GM12878 (cell line): ENCODE data around the gene PGBD4. TPM values are rescaled to one million over a fixed set of nuclear protein-coding genes. Genes with fewer than 3 reads are reported as not detected.

ENCODE experiments used
- ATAC-seq: fragments of 200-7000 bp; cut with Tn5 transposase; 3 replicates; pipeline ENCODE4 v1.9.1; 2020; ENCODE audit warnings: mild to moderate bottlenecking, moderate library complexity
- BruUV-seq: library from RNA; stranded (reverse); fragments of 400-500 nt; replicated peaks from 2 replicates; lab custom pipeline; 2021; lab: Mats Ljungman, UMichigan
- CTCF ChIA-PET: fragments of 300-600 bp; sonication (Branson Sonifier 250); formaldehyde crosslinking; extraction: SDS; loops from one replicate; lab custom pipeline; 2021; ENCODE audit warnings: inconsistent platforms; lab: Yijun Ruan, JAX
- POLR2A ChIA-PET: fragments of 350-600 bp; formaldehyde crosslinking; extraction: SDS; loops from one replicate; lab custom pipeline; 2021; ENCODE audit warnings: inconsistent platforms; lab: Charles Lee
- RAD21 ChIA-PET: fragments of 300-600 bp; sonication (Branson Sonifier 250); formaldehyde crosslinking; loops from one replicate; lab custom pipeline; 2023; ENCODE audit warnings: antibody characterized with exemption; ENCODE audit not compliant: unreplicated experiment; lab: Charles Lee
- SMC1A ChIA-PET: fragments of 300-600 bp; sonication (Branson Sonifier 250); formaldehyde crosslinking; loops from one replicate; lab custom pipeline; 2023; ENCODE audit not compliant: unreplicated experiment, uncharacterized antibody; lab: Charles Lee
- DNase-seq: peaks from one replicate; pipeline ENCODE4 v3.0.0-alpha.2; 2011; ENCODE audit warnings: low read depth, low spot score
- FAIRE-seq: peaks from 3 replicates; lab custom pipeline; 2011; peaks lifted over from hg19 to GRCh38; lab: Jason Lieb, UNC
- H2AFZ ChIP-seq: 2 replicates; pipeline ENCODE4 v1.6.0; 2011; ENCODE audit warnings: low read depth, low read length, control low read depth; ENCODE audit not compliant: control insufficient read depth
- H3K27ac ChIP-seq: 2 replicates; pipeline ENCODE4 v1.5.1; 2011; ENCODE audit warnings: control low read depth; ENCODE audit not compliant: control insufficient read depth, insufficient read depth
- H3K27me3 ChIP-seq, 2 experiments: replicated peaks in 1 of 2; 2 replicates each; pipeline versions ENCODE4 v1.6.0 to v1.6.1; 2011; ENCODE audit warnings: low read length in 1 of 2; ENCODE audit not compliant: control insufficient read depth in 2 of 2, insufficient read depth in 2 of 2
- H3K36me3 ChIP-seq, 2 experiments: 2 replicates each; pipeline ENCODE4 v1.5.1; 2011; ENCODE audit warnings: low read length in 1 of 2; ENCODE audit not compliant: control insufficient read depth in 2 of 2, insufficient read depth in 2 of 2
- H3K4me1 ChIP-seq: 2 replicates; pipeline ENCODE4 v1.6.1; 2011; ENCODE audit warnings: mild to moderate bottlenecking, low read length, moderate library complexity, mixed read lengths; ENCODE audit not compliant: control insufficient read depth, insufficient read depth
- H3K4me2 ChIP-seq: 2 replicates; pipeline ENCODE4 v1.6.0; 2011; ENCODE audit warnings: control low read depth; ENCODE audit not compliant: control insufficient read depth, insufficient read depth
- H3K4me3 ChIP-seq: fragments of 200-600 bp; sonication (generic); 2 replicates; pipeline ENCODE4 v1.5.1; 2016
- H3K79me2 ChIP-seq: 2 replicates; pipeline ENCODE4 v1.6.0; 2011; ENCODE audit warnings: low read length; ENCODE audit not compliant: control insufficient read depth, insufficient read depth
- H3K9ac ChIP-seq: 2 replicates; pipeline ENCODE4 v1.8.0; 2011; ENCODE audit warnings: low read length, control low read depth, mixed read lengths; ENCODE audit not compliant: control insufficient read depth, insufficient read depth
- H3K9me3 ChIP-seq: replicated peaks from 3 replicates; pipeline ENCODE4 v1.5.1; 2011; ENCODE audit warnings: mild to moderate bottlenecking, low read length; ENCODE audit not compliant: control insufficient read depth, insufficient read depth
- H4K20me1 ChIP-seq: 2 replicates; pipeline ENCODE4 v1.6.0; 2011; ENCODE audit not compliant: control insufficient read depth, insufficient read depth
- BHLHE40 ChIP-seq, 2 experiments: fragments of 450-650 bp in 1 of 2; IDR thresholded peaks; 2 replicates each; pipeline ENCODE4 v1.6.1; 2011 to 2017; ENCODE audit warnings: low read depth in 2 of 2, borderline replicate concordance in 1 of 2, improper control_type of control experiment in 1 of 2, low read length in 1 of 2, mild to moderate bottlenecking in 1 of 2
- EED ChIP-seq: sonication (generic); IDR thresholded peaks from 2 replicates; pipeline ENCODE4 v1.6.1; 2016; ENCODE audit warnings: antibody characterized with exemption, low read depth
- HDAC2 ChIP-seq: fragments of 200-600 bp; sonication (generic); IDR thresholded peaks from 2 replicates; pipeline ENCODE4 v1.6.1; 2017
- RB1 ChIP-seq: fragments of 450-650 bp; formaldehyde crosslinking; IDR thresholded peaks from 2 replicates; pipeline ENCODE4 v1.6.1; 2017; ENCODE audit warnings: mild to moderate bottlenecking, borderline replicate concordance
- RBBP5 ChIP-seq: fragments of 200-600 bp; sonication (generic); conservative IDR thresholded peaks from 2 replicates; pipeline ENCODE4 v1.6.1; 2016
- SMAD1 ChIP-seq: fragments of 450-650 bp; IDR thresholded peaks from 2 replicates; pipeline ENCODE4 v1.6.1; 2018; ENCODE audit warnings: mild to moderate bottlenecking, low read depth; ENCODE audit not compliant: partially characterized antibody
- TCF7 ChIP-seq: IDR thresholded peaks from 2 replicates; pipeline ENCODE4 v1.6.1; 2014; ENCODE audit warnings: antibody characterized with exemption, borderline replicate concordance
- ZNF24 ChIP-seq: fragments of 450-650 bp; IDR thresholded peaks from 2 replicates; pipeline ENCODE4 v1.6.1; 2017; ENCODE audit warnings: antibody characterized with exemption, mild to moderate bottlenecking
- ZZZ3 ChIP-seq: IDR thresholded peaks from 2 replicates; pipeline ENCODE4 v1.6.1; 2011; ENCODE audit warnings: low read depth; ENCODE audit not compliant: control insufficient read depth, insufficient read length
- WGBS: methylation state at CpG from one replicate; pipeline ENCODE4 v1.1.6; 2016; ENCODE audit warnings: low lambda C conversion rate; ENCODE audit not compliant: insufficient replicate concordance, insufficient coverage; ENCODE audit errors: missing lambda C conversion rate; 5-methylcytosine and 5-hydroxymethylcytosine counted together
- in situ Hi-C: fragments of 300-500 bp; cut with MboI; formaldehyde crosslinking; loops from 9 replicates; pipeline ENCODE4 v1.14.3; 2018; ENCODE audit warnings: mixed read lengths
- intact Hi-C: fragments of 100-400 bp; cut with micrococcal nuclease; formaldehyde crosslinking; loops from one replicate; pipeline ENCODE4 v1.14.2; 2022; ENCODE audit not compliant: unreplicated experiment
- polyA plus RNA-seq, 11 experiments: library from polyadenylated mRNA; depleted of rRNA in 4 of 11; unstranded in 6 of 11; stranded (reverse) in 5 of 11; fragments of >200 nt; fragmentation: Nextera tagmentation in 4 of 11; fragmentation: Illumina TruSeq in 1 of 11; extraction: Ambion mirVana in 4 of 11; extraction: Trizol in 1 of 11; gene quantifications; 1 replicate in 1 of 11; 2 replicates in 10 of 11; pipeline versions ENCODE4 v1.2.1 to v1.2.3, GENCODE V29; 2011 to 2016; ENCODE audit warnings: inconsistent platforms in 2 of 11, missing spikeins in 2 of 11, low read depth in 1 of 11
- total RNA-seq, 4 experiments: library from RNA; depleted of rRNA in 3 of 4; stranded (reverse); fragments of >200 nt in 3 of 4; fragmentation: Illumina TruSeq in 1 of 4; extraction: Trizol in 1 of 4; gene quantifications; 2 replicates each; pipeline versions ENCODE4 v1.2.1 to v1.2.3, GENCODE V29; 2013 to 2021
- TF ChIP-seq, protein P1 (sequence below): fragments of 450-650 bp; IDR thresholded peaks from 2 replicates; pipeline ENCODE4 v1.6.1; 2017; ENCODE audit warnings: mild to moderate bottlenecking, moderate library complexity

The PGBD4 gene
- total and polyA plus RNA-seq, 10 of the 15 experiments (the other 5 are each of a cell fraction or from before 2014, with no cell fraction given), result 1.2 to 5.8 (median 2.8) TPM

DNA sequence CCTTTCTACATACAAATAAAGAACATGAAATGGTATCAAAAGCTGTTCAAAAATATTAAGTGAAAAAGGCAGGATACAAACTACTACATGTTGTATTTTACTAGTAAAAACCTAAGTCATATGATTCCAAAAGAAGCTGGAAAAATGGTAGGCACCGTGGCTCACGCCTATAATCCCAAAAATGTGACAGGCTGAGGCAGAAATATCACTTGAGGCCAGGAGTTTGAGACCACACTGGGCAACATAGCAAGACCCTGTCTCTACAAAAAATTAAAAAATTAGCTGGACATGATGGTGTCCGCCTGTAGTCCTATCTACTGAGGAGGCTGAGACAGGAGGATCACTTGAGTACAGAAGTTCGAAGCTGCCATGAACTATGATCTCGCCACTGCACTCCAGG is 2.0 kb upstream of the PGBD4 start:
- Histone ChIP-seq H3K79me2 (peaks cover 55% of the 10 kb centered on the region), H3K36me3 (0 out of 4 replicates have a peak, but pooled peaks cover 0 to 3% of the 10 kb centered on the region in 2 experiments), H3K9me3 (no peaks in the 10 kb centered on the region), H4K20me1 (no peaks in the 10 kb centered on the region), H3K4me3 (peak overlapping the region; percentile 92), H2AFZ (no peak overlapping the region), H3K4me2 (peak overlapping the region; percentile 35; the same call in 1 of the 2 replicates), H3K27me3 (no peaks in the 10 kb centered on the region), H3K27ac (no peak overlapping the region), H3K4me1 (0 out of 2 replicates have a peak, but pooled peaks cover 4% of the 10 kb centered on the region), H3K9ac (no peak overlapping the region)
- DNase-seq, result no peak
- CTCF ChIA-PET, result interaction anchor here (0.9 to 1.1 kb wide), 5 partner anchors 10 to 488 kb away, joined by 3 to 4 read pairs (median 3); no protein-coding TSS in a partner anchor
- RAD21 ChIA-PET, result interaction anchor here (1.5 kb wide), 1 partner anchor 110 kb away, joined by 5 read pairs; the partner anchor contains the start of gene KATNBL1
- FAIRE-seq, result no peak
- ATAC-seq, result no peak
- intact Hi-C loops, result loop anchor here (5.0 to 10.0 kb wide), 2 partner anchors 267 to 485 kb away; partner anchors contain the start of genes GOLGA8B and LPCAT4
- 98% methylated on average over 5 of the region's 5 CpGs for WGBS
- SMC1A ChIA-PET, result interaction anchor here (0.7 to 1.0 kb wide), 3 partner anchors 24 to 267 kb away, joined by 3 to 6 read pairs (median 3); partner anchors contain the start of genes KATNBL1 and LPCAT4
- TF ChIP-seq ZNF24 (no peak), HDAC2 (no peak), EED (no peak), ZZZ3 (no peak), SMAD1 (no peak), RBBP5 (no peak), BHLHE40 (IDR thresholded peaks at IDR 0.05; ENCODE audit: borderline replicate concordance in 1 of 2, low read depth in 2 of 2, low read length in 1 of 2) (no peak), TCF7 (no peak), RB1 (no peak)
- TF ChIP-seq, protein P1, sequence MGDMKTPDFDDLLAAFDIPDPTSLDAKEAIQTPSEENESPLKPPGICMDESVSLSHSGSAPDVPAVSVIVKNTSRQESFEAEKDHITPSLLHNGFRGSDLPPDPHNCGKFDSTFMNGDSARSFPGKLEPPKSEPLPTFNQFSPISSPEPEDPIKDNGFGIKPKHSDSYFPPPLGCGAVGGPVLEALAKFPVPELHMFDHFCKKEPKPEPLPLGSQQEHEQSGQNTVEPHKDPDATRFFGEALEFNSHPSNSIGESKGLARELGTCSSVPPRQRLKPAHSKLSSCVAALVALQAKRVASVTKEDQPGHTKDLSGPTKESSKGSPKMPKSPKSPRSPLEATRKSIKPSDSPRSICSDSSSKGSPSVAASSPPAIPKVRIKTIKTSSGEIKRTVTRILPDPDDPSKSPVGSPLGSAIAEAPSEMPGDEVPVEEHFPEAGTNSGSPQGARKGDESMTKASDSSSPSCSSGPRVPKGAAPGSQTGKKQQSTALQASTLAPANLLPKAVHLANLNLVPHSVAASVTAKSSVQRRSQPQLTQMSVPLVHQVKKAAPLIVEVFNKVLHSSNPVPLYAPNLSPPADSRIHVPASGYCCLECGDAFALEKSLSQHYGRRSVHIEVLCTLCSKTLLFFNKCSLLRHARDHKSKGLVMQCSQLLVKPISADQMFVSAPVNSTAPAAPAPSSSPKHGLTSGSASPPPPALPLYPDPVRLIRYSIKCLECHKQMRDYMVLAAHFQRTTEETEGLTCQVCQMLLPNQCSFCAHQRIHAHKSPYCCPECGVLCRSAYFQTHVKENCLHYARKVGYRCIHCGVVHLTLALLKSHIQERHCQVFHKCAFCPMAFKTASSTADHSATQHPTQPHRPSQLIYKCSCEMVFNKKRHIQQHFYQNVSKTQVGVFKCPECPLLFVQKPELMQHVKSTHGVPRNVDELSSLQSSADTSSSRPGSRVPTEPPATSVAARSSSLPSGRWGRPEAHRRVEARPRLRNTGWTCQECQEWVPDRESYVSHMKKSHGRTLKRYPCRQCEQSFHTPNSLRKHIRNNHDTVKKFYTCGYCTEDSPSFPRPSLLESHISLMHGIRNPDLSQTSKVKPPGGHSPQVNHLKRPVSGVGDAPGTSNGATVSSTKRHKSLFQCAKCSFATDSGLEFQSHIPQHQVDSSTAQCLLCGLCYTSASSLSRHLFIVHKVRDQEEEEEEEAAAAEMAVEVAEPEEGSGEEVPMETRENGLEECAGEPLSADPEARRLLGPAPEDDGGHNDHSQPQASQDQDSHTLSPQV, result no peak
- POLR2A ChIA-PET, result interaction anchor here (0.6 to 1.2 kb wide), 4 partner anchors 12 to 125 kb away, joined by 3 read pairs; partner anchors contain the start of gene KATNBL1
- BruUV-seq, result no TSS peak
- in situ Hi-C loops, result loop anchor here (5.0 kb wide), 1 partner anchor 117 kb away; no protein-coding TSS in a partner anchor
